Liver (tissue), 9 donors: ENCODE results near the gene CDKL1. TPM values are rescaled to one million over a fixed set of nuclear protein-coding genes. Genes with fewer than 3 reads are reported as not detected.

Experiments used
- DNase-seq: peaks from one replicate; pipeline ENCODE4 v3.0.0-alpha.2; 2017; ENCODE audit warnings: low spot score
- H3K27ac ChIP-seq, 2 donors: one replicate each; pipeline ENCODE4 v1.7.0; 2013; ENCODE audit warnings: inconsistent platforms in 2 of 2, low read length in 2 of 2, control low read depth in 1 of 2, low read depth in 1 of 2, mild to moderate bottlenecking in 1 of 2
- H3K27me3 ChIP-seq, 4 donors: one replicate each; pipeline versions ENCODE4 v1.6.1 to v1.7.0; 2013; ENCODE audit warnings: low read length in 3 of 4, inconsistent platforms in 1 of 4, mild to moderate bottlenecking in 1 of 4, moderate library complexity in 1 of 4; ENCODE audit not compliant: control insufficient read depth in 4 of 4, insufficient read depth in 4 of 4
- H3K36me3 ChIP-seq, 4 donors: one replicate each; pipeline versions ENCODE4 v1.6.1 to v1.7.0; 2013; ENCODE audit warnings: low read length in 3 of 4, mild to moderate bottlenecking in 3 of 4, low read depth in 1 of 4, moderate library complexity in 1 of 4; ENCODE audit not compliant: control insufficient read depth in 4 of 4, insufficient read depth in 3 of 4
- H3K4me1 ChIP-seq, 4 donors: one replicate each; pipeline versions ENCODE4 v1.6.1 to v1.7.0; 2013; ENCODE audit warnings: low read length in 3 of 4, mild to moderate bottlenecking in 3 of 4, moderate library complexity in 1 of 4; ENCODE audit not compliant: control insufficient read depth in 4 of 4, insufficient read depth in 4 of 4
- H3K4me3 ChIP-seq, 3 donors: one replicate each; pipeline versions ENCODE4 v1.6.1 to v1.7.0; 2013; ENCODE audit warnings: low read length in 3 of 3, control low read depth in 1 of 3, low read depth in 1 of 3, mild to moderate bottlenecking in 1 of 3
- H3K9ac ChIP-seq, 2 donors: one replicate each; pipeline ENCODE4 v1.7.0; 2013; ENCODE audit warnings: low read length in 2 of 2, mild to moderate bottlenecking in 2 of 2, moderate library complexity in 2 of 2, control low read depth in 1 of 2, low read depth in 1 of 2
- H3K9me3 ChIP-seq, 4 donors: one replicate each; pipeline versions ENCODE4 v1.6.1 to v1.7.0; 2013; ENCODE audit warnings: low read length in 3 of 4; ENCODE audit not compliant: control insufficient read depth in 4 of 4
- FOXA2 ChIP-seq: IDR thresholded peaks from 2 replicates; pipeline ENCODE4 v1.6.1; 2016; ENCODE audit warnings: antibody characterized with exemption
- GABPA ChIP-seq, 2 donors: IDR thresholded peaks in 1 of 2; conservative IDR thresholded peaks in 1 of 2; 2 replicates each; pipeline ENCODE4 v1.6.1; 2016; ENCODE audit warnings: antibody characterized with exemption in 2 of 2, mild to moderate bottlenecking in 1 of 2, moderate library complexity in 1 of 2
- HNF4A ChIP-seq, 2 donors: conservative IDR thresholded peaks; 2 replicates each; pipeline ENCODE4 v1.6.1; 2016; ENCODE audit warnings: antibody characterized with exemption in 2 of 2, mild to moderate bottlenecking in 2 of 2
- JUND ChIP-seq, 2 donors: IDR thresholded peaks; 2 replicates each; pipeline ENCODE4 v1.6.1; 2016; ENCODE audit warnings: antibody characterized with exemption in 2 of 2
- NR2F2 ChIP-seq: IDR thresholded peaks from 2 replicates; pipeline ENCODE4 v1.6.1; 2016; ENCODE audit warnings: antibody characterized with exemption
- RAD21 ChIP-seq, 2 donors: IDR thresholded peaks; 2 replicates each; pipeline ENCODE4 v1.6.1; 2016; ENCODE audit warnings: antibody characterized with exemption in 2 of 2, mild to moderate bottlenecking in 2 of 2
- SP1 ChIP-seq: IDR thresholded peaks from 2 replicates; pipeline ENCODE4 v1.6.1; 2018; ENCODE audit warnings: antibody characterized with exemption, mild to moderate bottlenecking
- TAF1 ChIP-seq: conservative IDR thresholded peaks from 2 replicates; pipeline ENCODE4 v1.6.1; 2016; ENCODE audit warnings: antibody characterized with exemption, mild to moderate bottlenecking
- YY1 ChIP-seq: IDR thresholded peaks from 2 replicates; pipeline ENCODE4 v1.6.1; 2016; ENCODE audit warnings: antibody characterized with exemption, mild to moderate bottlenecking
- WGBS: extraction: QIAGEN DNeasy Blood & Tissue Kit; methylation state at CpG from one replicate; pipeline ENCODE4 v1.1.7; 2013; 5-methylcytosine and 5-hydroxymethylcytosine counted together
- polyA plus RNA-seq, 2 donors: library from polyadenylated mRNA; stranded (reverse) in 1 of 2; unstranded in 1 of 2; fragments of 200-250 nt in 1 of 2; fragments of >200 nt in 1 of 2; fragmentation: Nextera tagmentation in 1 of 2; extraction: Ambion mirVana in 1 of 2; gene quantifications; one replicate each; pipeline versions ENCODE4 v1.2.1 to v1.2.3, GENCODE V29; 2013 to 2015
- total RNA-seq, 2 donors: library from RNA; depleted of rRNA; stranded (reverse); fragments of >200 nt; gene quantifications; one replicate each; pipeline ENCODE4 v1.2.3, GENCODE V29; 2014
- TF ChIP-seq, protein P1 (sequence below): IDR thresholded peaks from 2 replicates; pipeline ENCODE4 v1.6.1; 2016; ENCODE audit warnings: antibody characterized with exemption
- TF ChIP-seq, protein P2 (sequence below): IDR thresholded peaks from 2 replicates; pipeline ENCODE4 v1.6.1; 2016; ENCODE audit warnings: antibody characterized with exemption
- TF ChIP-seq, protein P3 (sequence below): fragments of 150-350 bp; IDR thresholded peaks from 2 replicates; pipeline ENCODE4 v1.5.1; 2017; ENCODE audit warnings: improper control_type of control experiment, low read depth, low read length; ENCODE audit not compliant: missing input control
- donor health status: healthy.
- donor health status: healthy.
- donor health status: healthy.
- donor health status: healthy.
- donor health status: healthy.

CDKL1 gene
- total and polyA plus RNA-seq, 4 donors, result 1.1 to 6.8 (median 2.1) TPM

DNA sequence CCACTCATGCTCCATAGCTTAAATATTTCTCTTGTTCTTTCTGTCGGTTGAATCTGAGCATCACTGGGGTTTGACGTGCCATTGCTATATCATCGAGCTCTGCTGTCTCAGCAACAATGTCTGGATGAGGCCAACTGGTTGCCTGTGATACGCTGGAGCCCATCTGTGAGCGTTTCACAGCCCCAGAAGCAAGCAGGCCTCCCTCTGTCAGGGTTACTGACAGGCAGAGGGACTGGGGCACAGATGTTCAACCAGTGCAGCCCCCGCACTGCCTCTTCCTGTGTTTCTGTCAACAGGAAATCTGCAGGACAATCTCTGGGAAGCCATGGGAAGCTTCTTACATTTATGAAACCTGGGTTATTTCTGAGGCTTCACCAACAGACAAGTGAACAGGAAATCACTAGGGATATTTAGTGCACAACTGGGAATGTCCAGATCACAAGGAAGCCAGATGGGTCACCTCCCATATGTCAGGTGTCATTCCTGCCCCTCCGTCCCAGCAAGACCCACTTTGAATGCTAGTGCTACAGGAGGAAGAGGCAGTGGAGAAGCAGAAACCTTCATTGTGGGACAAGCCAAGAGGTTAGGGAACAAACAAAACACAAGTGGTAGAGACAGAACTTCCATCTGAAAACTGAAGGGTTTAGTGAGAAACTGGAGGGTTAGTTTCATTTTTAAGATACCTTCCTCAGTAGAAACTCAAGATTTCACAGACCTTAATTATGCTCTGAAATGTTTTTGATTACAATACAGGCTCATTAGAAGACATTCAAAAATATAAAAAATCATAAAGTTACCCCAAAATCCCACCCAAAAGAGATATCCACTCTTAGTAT, 60.5 kb downstream of the CDKL1 start:
- DNase-seq, result no peak
- H3K9ac ChIP-seq, result peak overlapping the region in 1 of 2 donors; percentile 12

DNA sequence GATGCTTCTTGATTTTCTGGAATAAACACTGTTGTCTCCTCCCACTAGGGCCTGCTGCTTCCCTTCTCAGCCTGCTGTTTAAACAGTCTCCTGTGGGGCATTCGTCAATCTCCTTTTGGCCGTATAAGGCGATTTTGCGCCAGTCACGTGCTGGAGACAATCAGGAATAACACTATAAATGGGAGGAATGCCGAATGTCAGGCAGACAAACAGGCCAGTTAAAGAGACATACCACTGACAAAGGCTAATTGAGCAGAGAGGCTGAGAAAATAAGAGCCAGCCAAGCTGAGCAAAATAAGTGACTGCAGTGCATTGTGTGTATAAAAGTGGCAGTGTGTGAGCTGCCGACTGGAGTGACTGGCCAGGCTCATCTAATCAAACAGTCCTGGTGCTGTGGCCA, 61.3 kb downstream of the CDKL1 start:
- Histone ChIP-seq H3K27ac (peak overlapping the region; percentile 0 to 52), H3K9me3 (no peaks in the 10 kb centered on the region), H3K4me1 (no peaks in the 10 kb centered on the region), H3K27me3 (no peaks in the 10 kb centered on the region), H3K9ac (no peak overlapping the region), H3K36me3 (peaks cover 0 to 6% (median under 1%) of the 10 kb centered on the region in 4 donors), H3K4me3 (no peak overlapping the region)
- 37% methylated on average over 7 of the region's 7 CpGs for WGBS
- TF ChIP-seq, protein P1, sequence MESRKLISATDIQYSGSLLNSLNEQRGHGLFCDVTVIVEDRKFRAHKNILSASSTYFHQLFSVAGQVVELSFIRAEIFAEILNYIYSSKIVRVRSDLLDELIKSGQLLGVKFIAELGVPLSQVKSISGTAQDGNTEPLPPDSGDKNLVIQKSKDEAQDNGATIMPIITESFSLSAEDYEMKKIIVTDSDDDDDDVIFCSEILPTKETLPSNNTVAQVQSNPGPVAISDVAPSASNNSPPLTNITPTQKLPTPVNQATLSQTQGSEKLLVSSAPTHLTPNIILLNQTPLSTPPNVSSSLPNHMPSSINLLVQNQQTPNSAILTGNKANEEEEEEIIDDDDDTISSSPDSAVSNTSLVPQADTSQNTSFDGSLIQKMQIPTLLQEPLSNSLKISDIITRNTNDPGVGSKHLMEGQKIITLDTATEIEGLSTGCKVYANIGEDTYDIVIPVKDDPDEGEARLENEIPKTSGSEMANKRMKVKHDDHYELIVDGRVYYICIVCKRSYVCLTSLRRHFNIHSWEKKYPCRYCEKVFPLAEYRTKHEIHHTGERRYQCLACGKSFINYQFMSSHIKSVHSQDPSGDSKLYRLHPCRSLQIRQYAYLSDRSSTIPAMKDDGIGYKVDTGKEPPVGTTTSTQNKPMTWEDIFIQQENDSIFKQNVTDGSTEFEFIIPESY, result no peak
- TF ChIP-seq SP1, result peak; percentile 28
- TF ChIP-seq HNF4A (conservative IDR thresholded peaks at IDR 0.05), result peak in 1 of 2 donors; percentile 12
- peak; percentile 19 for TF ChIP-seq YY1
- TF ChIP-seq, protein P2, sequence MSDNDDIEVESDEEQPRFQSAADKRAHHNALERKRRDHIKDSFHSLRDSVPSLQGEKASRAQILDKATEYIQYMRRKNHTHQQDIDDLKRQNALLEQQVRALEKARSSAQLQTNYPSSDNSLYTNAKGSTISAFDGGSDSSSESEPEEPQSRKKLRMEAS, result no peak
- TF ChIP-seq RAD21 (IDR thresholded peaks at IDR 0.05), result peak; percentile 12 to 62
- DNase-seq, result no peak

More for the DNA sequence above, 60.5 kb downstream of the CDKL1 start:
- Histone ChIP-seq H3K27me3 (no peaks in the 10 kb centered on the region), H3K36me3 (peaks cover 0 to 4% (median 0%) of the 10 kb centered on the region in 4 donors), H3K4me3 (no peak overlapping the region), H3K27ac (peak overlapping the region; percentile 0 to 52), H3K9me3 (no peaks in the 10 kb centered on the region), H3K4me1 (no peaks in the 10 kb centered on the region)
- 73% methylated on average over 7 of the region's 7 CpGs for WGBS
- TF ChIP-seq HNF4A (conservative IDR thresholded peaks at IDR 0.05) (no peak), RAD21 (IDR thresholded peaks at IDR 0.05) (no peak), JUND (IDR thresholded peaks at IDR 0.05) (no peak), NR2F2 (peak; percentile 18), TAF1 (no peak)
- TF ChIP-seq, protein P1, result no peak
- TF ChIP-seq, protein P2, result no peak

DNA sequence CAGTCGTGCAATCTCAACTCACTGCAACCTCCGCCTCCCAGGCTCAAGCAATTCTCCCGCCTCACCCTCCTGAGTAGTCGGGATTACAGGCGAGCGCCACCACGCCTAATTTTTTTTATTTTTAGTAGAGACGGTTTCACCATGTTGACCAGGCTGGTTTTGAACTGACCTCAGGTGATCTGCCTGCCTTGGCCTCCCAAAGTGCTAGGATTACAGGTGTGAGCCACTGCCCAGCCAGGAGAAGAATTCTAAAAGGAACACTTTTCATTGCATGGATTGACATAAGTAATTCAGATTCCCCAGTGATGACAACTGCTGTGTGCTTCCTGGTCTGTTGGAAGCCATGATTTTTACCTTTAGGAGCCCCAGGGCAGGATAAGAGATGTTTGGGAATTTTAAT, 62.5 kb downstream of the CDKL1 start:
- H3K4me3 ChIP-seq, result no peak overlapping the region
- no peaks in the 10 kb centered on the region for H3K4me1 ChIP-seq
- H3K9ac ChIP-seq, result no peak overlapping the region
- TF ChIP-seq SP1 (no peak), GABPA (IDR thresholded peaks at IDR 0.05 in 1 of 2, conservative IDR thresholded peaks at IDR 0.05 in 1 of 2) (no peak), FOXA2 (no peak)
- TF ChIP-seq, protein P3, sequence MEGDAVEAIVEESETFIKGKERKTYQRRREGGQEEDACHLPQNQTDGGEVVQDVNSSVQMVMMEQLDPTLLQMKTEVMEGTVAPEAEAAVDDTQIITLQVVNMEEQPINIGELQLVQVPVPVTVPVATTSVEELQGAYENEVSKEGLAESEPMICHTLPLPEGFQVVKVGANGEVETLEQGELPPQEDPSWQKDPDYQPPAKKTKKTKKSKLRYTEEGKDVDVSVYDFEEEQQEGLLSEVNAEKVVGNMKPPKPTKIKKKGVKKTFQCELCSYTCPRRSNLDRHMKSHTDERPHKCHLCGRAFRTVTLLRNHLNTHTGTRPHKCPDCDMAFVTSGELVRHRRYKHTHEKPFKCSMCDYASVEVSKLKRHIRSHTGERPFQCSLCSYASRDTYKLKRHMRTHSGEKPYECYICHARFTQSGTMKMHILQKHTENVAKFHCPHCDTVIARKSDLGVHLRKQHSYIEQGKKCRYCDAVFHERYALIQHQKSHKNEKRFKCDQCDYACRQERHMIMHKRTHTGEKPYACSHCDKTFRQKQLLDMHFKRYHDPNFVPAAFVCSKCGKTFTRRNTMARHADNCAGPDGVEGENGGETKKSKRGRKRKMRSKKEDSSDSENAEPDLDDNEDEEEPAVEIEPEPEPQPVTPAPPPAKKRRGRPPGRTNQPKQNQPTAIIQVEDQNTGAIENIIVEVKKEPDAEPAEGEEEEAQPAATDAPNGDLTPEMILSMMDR, result no peak
- TF ChIP-seq, protein P2, result no peak
- H3K27ac ChIP-seq, result no peak overlapping the region
- no peaks in the 10 kb centered on the region for H3K27me3 ChIP-seq
- WGBS, result 97% methylated on average over 8 of the region's 8 CpGs
- no peak for DNase-seq
- no peaks in the 10 kb centered on the region for H3K9me3 ChIP-seq
- H3K36me3 ChIP-seq, result peaks cover 0 to 8% (median 3%) of the 10 kb centered on the region in 4 donors
